ENCODE measurements around the gene SYNGAP1. TPM values are rescaled to one million over a fixed set of nuclear protein-coding genes. Genes with fewer than 3 reads are reported as not detected.

Gene SYNGAP1
- polyA plus RNA-seq, 1 of the 3 experiments (the other 2 are of a cell fraction), result 8.8 TPM

DNA sequence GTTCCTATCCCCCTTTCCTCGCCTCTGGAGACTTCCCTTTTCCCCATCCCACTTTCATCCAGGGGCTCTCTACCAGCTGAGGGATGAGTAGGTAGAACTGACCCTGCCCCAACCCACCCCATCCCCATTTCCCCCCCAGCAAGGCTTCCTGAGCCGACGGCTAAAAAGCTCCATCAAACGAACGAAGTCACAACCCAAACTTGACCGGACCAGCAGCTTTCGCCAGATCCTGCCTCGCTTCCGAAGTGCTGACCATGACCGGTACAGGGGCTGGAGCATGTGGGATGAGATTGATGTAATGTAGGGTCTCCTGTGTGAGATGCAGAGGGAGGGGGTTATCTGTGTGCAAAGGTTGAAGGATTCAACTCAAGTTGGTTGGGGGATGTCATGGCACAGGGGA is 12.7 kb downstream of the SYNGAP1 start:
- H3K9ac ChIP-seq, result no peak overlapping the region
- peak; percentile 15 for DNase-seq
- no peaks in the 10 kb centered on the region for H3K9me3 ChIP-seq
- no peak overlapping the region for H3K27ac ChIP-seq (ENCODE audit: low read depth in 2 of 2, low read length in 1 of 2)
- TF ChIP-seq TEAD4 (IDR thresholded peaks at IDR 0.05; ENCODE audit: borderline replicate concordance, insufficient read depth) (no peak), GATA2 (CRISPR knock-in tag; IDR thresholded peaks at IDR 0.05) (no peak), MXI1 (IDR thresholded peaks at IDR 0.05; ENCODE audit: low read depth, low read length) (no peak), POLR2AphosphoS5 (IDR thresholded peaks at IDR 0.05; ENCODE audit: low read depth, low read length) (no peak)
- TF ChIP-seq, protein P1, sequence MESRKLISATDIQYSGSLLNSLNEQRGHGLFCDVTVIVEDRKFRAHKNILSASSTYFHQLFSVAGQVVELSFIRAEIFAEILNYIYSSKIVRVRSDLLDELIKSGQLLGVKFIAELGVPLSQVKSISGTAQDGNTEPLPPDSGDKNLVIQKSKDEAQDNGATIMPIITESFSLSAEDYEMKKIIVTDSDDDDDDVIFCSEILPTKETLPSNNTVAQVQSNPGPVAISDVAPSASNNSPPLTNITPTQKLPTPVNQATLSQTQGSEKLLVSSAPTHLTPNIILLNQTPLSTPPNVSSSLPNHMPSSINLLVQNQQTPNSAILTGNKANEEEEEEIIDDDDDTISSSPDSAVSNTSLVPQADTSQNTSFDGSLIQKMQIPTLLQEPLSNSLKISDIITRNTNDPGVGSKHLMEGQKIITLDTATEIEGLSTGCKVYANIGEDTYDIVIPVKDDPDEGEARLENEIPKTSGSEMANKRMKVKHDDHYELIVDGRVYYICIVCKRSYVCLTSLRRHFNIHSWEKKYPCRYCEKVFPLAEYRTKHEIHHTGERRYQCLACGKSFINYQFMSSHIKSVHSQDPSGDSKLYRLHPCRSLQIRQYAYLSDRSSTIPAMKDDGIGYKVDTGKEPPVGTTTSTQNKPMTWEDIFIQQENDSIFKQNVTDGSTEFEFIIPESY (IDR thresholded peaks at IDR 0.05; ENCODE audit: borderline replicate concordance, low read depth), result no peak
- POLR2A ChIA-PET, result no interaction called here
- peaks cover 13% of the 10 kb centered on the region for H3F3A ChIP-seq (replicated peaks; ENCODE audit: insufficient read depth)
- no peak overlapping the region for H2AFZ ChIP-seq (ENCODE audit: low read depth)
- no peaks in the 10 kb centered on the region for H3K9me2 ChIP-seq
- no peak overlapping the region for H3K4me2 ChIP-seq
- H3K4me1 ChIP-seq (ENCODE audit: control insufficient read depth in 1 of 2, insufficient read depth in 2 of 2, low read depth in 1 of 2, low read length in 1 of 2), result peaks cover 17 to 34% of the 10 kb centered on the region in 2 experiments; a peak in 3 of 4 replicates
- no peak overlapping the region for H3K4me3 ChIP-seq (ENCODE audit: low read depth in 2 of 2, low read length in 1 of 2)
- H3K79me2 ChIP-seq (ENCODE audit: insufficient read depth), result peaks cover 27% of the 10 kb centered on the region; the same call in 1 of the 2 replicates
- WGBS (ENCODE audit: low lambda C conversion rate), result 97% methylated on average over 10 of the region's 10 CpGs
- peaks cover 11 to 17% of the 10 kb centered on the region in 2 experiments for H3K36me3 ChIP-seq (replicated peaks in 1 of 2; ENCODE audit: control insufficient read depth in 1 of 2, insufficient read depth in 2 of 2, low read length in 1 of 2)
- H3K27me3 ChIP-seq (ENCODE audit: insufficient read depth), result no peaks in the 10 kb centered on the region
- no peaks in the 10 kb centered on the region; the same call in 1 of the 2 replicates for H4K20me1 ChIP-seq (ENCODE audit: insufficient read depth)
- CTCF ChIA-PET, result no interaction called here

DNA sequence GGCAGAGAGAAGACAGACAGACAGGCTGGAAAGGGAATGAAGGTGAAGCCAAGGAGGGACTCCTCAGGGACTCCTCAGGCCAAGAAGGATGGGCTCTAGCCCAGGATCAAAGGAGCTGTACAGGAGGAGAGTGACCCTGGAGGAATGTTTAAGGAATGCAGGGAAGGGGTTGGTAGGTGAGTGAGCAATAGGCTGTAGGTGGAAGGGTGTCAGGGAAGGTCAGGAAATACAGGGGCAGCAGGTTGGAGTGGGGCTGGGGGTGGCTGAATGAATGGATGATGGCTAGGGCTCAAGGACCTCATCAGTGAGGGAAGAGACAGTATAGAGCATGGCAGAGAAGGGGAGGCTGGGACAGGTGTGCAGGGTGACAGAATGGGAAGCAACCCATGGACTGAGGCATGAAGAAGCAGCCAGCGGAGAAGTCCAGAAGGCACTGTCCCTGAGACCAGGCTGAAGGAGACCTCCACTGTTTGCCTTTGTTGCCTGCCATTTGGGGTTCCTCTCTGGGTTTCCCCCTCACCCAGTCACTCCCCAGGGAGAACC is 13.2 kb downstream of the SYNGAP1 start:
- no peak overlapping the region for H3K27ac ChIP-seq (ENCODE audit: low read depth in 2 of 2, low read length in 1 of 2)
- no CpG with 5 or more reads among the region's 1 CpG for WGBS (ENCODE audit: low lambda C conversion rate)
- H3K36me3 ChIP-seq (replicated peaks in 1 of 2; ENCODE audit: control insufficient read depth in 1 of 2, insufficient read depth in 2 of 2, low read length in 1 of 2), result peaks cover 12 to 19% of the 10 kb centered on the region in 2 experiments
- DNase-seq, result peak; percentile 14
- H3K9me3 ChIP-seq, result no peaks in the 10 kb centered on the region
- H3K4me1 ChIP-seq (ENCODE audit: control insufficient read depth in 1 of 2, insufficient read depth in 2 of 2, low read depth in 1 of 2, low read length in 1 of 2), result peaks cover 17 to 34% of the 10 kb centered on the region in 2 experiments; a peak in 3 of 4 replicates
- H3F3A ChIP-seq (replicated peaks; ENCODE audit: insufficient read depth), result peaks cover 13% of the 10 kb centered on the region
- TF ChIP-seq RAD21 (IDR thresholded peaks at IDR 0.05; ENCODE audit: low read length) (no peak), NFIC (IDR thresholded peaks at IDR 0.05; ENCODE audit: borderline replicate concordance) (no peak), SMC3 (IDR thresholded peaks at IDR 0.05; ENCODE audit: low read depth, low read length) (no peak), FOXM1 (IDR thresholded peaks at IDR 0.05; ENCODE audit: low read depth) (no peak), MEF2A (IDR thresholded peaks at IDR 0.05; ENCODE audit: borderline replicate concordance, low read depth) (no peak), RXRA (IDR thresholded peaks at IDR 0.05; ENCODE audit: borderline replicate concordance, low read depth) (no peak), EP300 (IDR thresholded peaks at IDR 0.05; ENCODE audit: borderline replicate concordance in 1 of 2, low read depth in 1 of 2, low read length in 1 of 2) (no peak)
- TF ChIP-seq, protein P2, sequence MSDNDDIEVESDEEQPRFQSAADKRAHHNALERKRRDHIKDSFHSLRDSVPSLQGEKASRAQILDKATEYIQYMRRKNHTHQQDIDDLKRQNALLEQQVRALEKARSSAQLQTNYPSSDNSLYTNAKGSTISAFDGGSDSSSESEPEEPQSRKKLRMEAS (IDR thresholded peaks at IDR 0.05; ENCODE audit: low read depth), result no peak
- TF ChIP-seq, protein P3, sequence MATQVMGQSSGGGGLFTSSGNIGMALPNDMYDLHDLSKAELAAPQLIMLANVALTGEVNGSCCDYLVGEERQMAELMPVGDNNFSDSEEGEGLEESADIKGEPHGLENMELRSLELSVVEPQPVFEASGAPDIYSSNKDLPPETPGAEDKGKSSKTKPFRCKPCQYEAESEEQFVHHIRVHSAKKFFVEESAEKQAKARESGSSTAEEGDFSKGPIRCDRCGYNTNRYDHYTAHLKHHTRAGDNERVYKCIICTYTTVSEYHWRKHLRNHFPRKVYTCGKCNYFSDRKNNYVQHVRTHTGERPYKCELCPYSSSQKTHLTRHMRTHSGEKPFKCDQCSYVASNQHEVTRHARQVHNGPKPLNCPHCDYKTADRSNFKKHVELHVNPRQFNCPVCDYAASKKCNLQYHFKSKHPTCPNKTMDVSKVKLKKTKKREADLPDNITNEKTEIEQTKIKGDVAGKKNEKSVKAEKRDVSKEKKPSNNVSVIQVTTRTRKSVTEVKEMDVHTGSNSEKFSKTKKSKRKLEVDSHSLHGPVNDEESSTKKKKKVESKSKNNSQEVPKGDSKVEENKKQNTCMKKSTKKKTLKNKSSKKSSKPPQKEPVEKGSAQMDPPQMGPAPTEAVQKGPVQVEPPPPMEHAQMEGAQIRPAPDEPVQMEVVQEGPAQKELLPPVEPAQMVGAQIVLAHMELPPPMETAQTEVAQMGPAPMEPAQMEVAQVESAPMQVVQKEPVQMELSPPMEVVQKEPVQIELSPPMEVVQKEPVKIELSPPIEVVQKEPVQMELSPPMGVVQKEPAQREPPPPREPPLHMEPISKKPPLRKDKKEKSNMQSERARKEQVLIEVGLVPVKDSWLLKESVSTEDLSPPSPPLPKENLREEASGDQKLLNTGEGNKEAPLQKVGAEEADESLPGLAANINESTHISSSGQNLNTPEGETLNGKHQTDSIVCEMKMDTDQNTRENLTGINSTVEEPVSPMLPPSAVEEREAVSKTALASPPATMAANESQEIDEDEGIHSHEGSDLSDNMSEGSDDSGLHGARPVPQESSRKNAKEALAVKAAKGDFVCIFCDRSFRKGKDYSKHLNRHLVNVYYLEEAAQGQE (IDR thresholded peaks at IDR 0.05; ENCODE audit: low read depth, low read length), result no peak
- TF ChIP-seq, protein P1 (IDR thresholded peaks at IDR 0.05; ENCODE audit: borderline replicate concordance, low read depth), result no peak
- peaks cover 26% of the 10 kb centered on the region; the same call in 1 of the 2 replicates for H3K79me2 ChIP-seq (ENCODE audit: insufficient read depth)
- CTCF ChIA-PET, result interaction anchor here (0.9 kb wide), 1 partner anchor 43 kb away, joined by 3 read pairs; no protein-coding TSS in a partner anchor
- no peaks in the 10 kb centered on the region for H3K27me3 ChIP-seq (ENCODE audit: insufficient read depth)
- H3K4me3 ChIP-seq (ENCODE audit: low read depth in 2 of 2, low read length in 1 of 2), result no peak overlapping the region
- H4K20me1 ChIP-seq (ENCODE audit: insufficient read depth), result no peaks in the 10 kb centered on the region; the same call in 1 of the 2 replicates
- H3K9me2 ChIP-seq, result no peaks in the 10 kb centered on the region
- no peak overlapping the region for H3K4me2 ChIP-seq
- POLR2A ChIA-PET, result no interaction called here
- H3K9ac ChIP-seq, result no peak overlapping the region
- no peak overlapping the region for H2AFZ ChIP-seq (ENCODE audit: low read depth)

Measured in SK-N-SH (cell line).